Epithelial cell of esophagus (primary cell): ENCODE data around the gene TMEM108.

Experiments used
- DNase-seq: peaks from one replicate; pipeline ENCODE4 v3.0.0; 2010; ENCODE audit warnings: low read depth
- H3K4me3 ChIP-seq: 2 replicates; pipeline ENCODE4 v1.5.1; 2011; ENCODE audit warnings: mild to moderate bottlenecking, low read length, control low read depth
- CTCF ChIP-seq: IDR thresholded peaks from 2 replicates; pipeline ENCODE4 v1.5.1; 2011; ENCODE audit warnings: low read depth, mild to moderate bottlenecking, low read length, control low read depth, inconsistent platforms; ENCODE audit not compliant: insufficient read depth; ENCODE audit errors: missing control alignments

Gene TMEM108

GRCh38 chr3:133230195-133230594, 192.0 kb downstream of the TMEM108 start:
- TF ChIP-seq CTCF = no peak
- no peak for DNase-seq
- H3K4me3 ChIP-seq = no peak overlapping the region

DNA sequence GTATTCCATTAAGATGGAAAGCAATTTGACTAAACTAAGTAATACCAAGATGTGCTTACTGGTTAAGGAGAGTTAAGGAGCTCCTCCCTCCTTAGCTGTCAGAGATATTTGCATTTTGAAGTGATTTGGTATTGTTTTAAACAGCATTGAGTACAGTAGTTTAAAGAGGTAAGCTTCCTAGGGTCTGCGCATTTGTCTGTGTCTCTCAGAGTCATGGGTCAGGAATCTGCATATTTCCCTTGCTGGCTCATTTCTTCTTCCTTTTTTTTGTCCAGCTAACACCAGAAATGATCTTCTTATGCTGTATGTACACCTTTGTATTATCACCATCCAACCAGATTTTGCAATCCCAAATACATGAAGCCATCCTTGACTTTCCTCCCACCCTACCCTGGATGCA, 198.7 kb downstream of the TMEM108 start:
- H3K4me3 ChIP-seq = no peak overlapping the region

DNA sequence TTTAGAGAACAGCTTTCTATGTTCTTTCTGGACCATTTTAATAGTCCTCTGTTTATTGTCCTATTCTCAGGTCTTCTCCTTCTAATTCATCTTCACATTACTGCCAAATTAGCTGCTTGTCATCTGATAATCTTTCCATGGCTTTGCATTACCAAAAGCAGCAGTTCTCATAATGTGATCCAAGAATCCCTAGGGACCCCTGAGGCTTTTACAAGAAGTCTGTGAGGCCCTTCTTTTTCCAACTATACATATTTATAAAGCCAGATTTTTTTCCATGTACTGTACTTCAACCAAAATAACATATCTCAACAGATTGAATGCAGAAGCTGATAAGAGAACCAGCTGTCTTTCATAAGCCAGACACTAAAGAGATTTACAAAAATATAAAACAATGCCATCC, 199.2 kb downstream of the TMEM108 start:
- no peak for TF ChIP-seq CTCF
- DNase-seq = no peak
- H3K4me3 ChIP-seq = no peak overlapping the region

More for the DNA sequence above, 198.7 kb downstream of the TMEM108 start:
- DNase-seq = no peak
- TF ChIP-seq CTCF = no peak

DNA sequence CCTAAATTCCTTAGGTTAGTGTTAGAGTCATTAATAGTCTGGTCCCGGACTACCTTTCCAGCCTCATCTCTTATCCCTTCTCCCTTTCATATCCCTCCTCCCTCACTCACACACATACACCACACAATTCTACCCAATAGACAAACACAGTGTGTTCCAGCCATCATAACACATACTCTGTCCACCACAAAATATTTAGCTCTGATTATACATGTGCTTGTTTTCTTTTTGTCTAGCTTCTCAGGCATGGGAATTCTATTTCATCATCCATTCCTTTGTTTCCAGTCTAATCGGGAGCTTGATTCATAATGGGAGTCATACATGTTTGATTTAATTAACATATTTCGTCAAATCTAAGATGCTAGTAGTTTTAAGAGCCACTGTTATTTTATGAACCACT, 199.8 kb downstream of the TMEM108 start:
- DNase-seq = no peak
- TF ChIP-seq CTCF = no peak
- H3K4me3 ChIP-seq = no peak overlapping the region

GRCh38 chr3:133246119-133246518, 207.9 kb downstream of the TMEM108 start:
- no peak for TF ChIP-seq CTCF
- no peak for DNase-seq
- no peak overlapping the region for H3K4me3 ChIP-seq

GRCh38 chr3:133246773-133247172, 208.6 kb downstream of the TMEM108 start:
- DNase-seq = no peak
- TF ChIP-seq CTCF = no peak
- H3K4me3 ChIP-seq = no peak overlapping the region

DNA sequence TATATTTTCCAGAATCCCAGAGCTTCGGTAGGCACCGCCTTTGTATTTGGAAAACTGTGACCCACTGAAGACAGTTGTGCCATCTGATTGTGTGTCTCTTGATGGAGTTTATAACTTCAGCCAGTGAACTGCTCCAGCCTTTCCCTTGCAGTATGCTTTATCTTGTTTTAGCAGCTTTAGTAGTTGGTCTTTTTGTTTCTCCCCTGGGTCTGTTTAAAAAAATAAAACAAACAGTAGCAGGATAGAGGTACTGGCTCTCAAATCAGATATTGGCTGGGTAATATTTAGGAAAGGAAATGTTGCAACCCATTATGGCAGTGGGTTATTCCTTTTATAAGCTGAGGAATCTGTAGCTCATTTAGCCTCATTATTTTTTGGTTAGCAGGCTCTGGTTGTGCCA, 210.2 kb downstream of the TMEM108 start:
- TF ChIP-seq CTCF = no peak
- DNase-seq = no peak

More for the DNA sequence above, 210.2 kb downstream of the TMEM108 start:
- no peak overlapping the region for H3K4me3 ChIP-seq
